Measurements from ENCODE around the gene METTL8.

METTL8 gene

DNA sequence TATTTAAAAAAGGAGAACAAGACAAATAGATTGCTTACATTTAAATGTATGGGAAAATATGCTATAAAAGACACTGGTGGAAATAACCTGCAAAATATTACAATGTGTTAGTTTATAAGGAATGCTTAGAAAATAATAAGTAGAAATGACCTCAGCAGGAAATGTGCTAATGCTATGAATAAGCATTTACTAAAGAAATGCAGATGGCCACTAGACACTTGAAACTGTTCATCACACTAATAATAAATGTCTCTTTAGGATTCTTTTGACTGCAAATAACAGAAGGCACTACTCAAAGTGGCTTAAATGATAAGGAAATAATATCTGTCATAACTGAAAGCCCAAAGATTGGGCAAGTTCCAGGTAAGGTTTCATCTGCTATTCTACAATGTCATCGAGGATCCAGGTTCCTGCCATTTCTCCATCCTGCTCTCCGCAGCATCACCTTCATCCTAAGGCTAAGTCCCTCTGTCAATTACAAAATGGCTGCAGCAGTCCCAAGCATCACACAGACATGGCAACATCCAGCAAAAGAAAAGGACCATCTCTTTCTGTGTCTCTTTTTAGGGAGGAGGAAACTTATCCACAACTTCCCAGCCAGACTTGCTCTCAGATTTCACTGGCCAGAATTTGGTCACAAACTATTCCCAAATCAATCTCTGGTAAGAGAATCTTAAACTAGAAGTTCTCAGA is 21.9 kb downstream of the METTL8 start:
- H3K4me3 ChIP-seq (ENCODE audit: low read length), result no peak overlapping the region

DNA sequence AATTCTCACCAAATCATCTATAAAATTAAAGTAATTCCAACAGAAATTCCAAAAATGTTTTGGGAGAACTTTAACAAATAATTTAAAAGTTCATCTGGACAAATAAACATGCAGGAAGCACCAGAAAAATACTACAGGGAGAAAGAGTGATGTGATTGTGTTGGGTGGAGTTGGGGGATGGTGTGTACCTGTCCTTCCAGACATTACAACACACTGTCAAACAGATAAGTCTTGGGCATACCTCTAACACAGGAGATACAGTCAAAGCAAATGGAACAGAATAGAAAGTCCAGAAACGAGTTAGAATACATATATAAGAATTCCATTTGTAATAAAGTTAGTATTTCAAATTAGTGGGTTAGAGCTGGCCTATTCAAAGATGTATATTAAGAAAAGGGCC is 22.6 kb downstream of the METTL8 start:
- Histone ChIP-seq H3K79me1 (ENCODE audit: low read length) (no peaks in the 10 kb centered on the region), H3K4me3 (ENCODE audit: low read length) (no peak overlapping the region), H3K27ac (ENCODE audit: low read depth, low read length) (no peak overlapping the region), H3K23ac (ENCODE audit: low read length) (no peak overlapping the region), H2AK5ac (ENCODE audit: low read length) (no peak overlapping the region), H2BK5ac (ENCODE audit: low read length) (no peak overlapping the region), H3K56ac (ENCODE audit: low read length) (no peak overlapping the region), H3K36me3 (ENCODE audit: control insufficient read depth, insufficient read depth, low read length) (no peaks in the 10 kb centered on the region), H4K8ac (ENCODE audit: low read depth, low read length) (no peak overlapping the region), H3K18ac (ENCODE audit: low read length) (no peak overlapping the region), H2BK120ac (ENCODE audit: low read depth, low read length) (no peak overlapping the region), H3K4me2 (ENCODE audit: low read length) (no peak overlapping the region), H2BK15ac (replicated peaks; ENCODE audit: low read depth) (no peak overlapping the region), H3K9ac (ENCODE audit: low read length) (no peak overlapping the region), H4K5ac (ENCODE audit: low read length) (no peak overlapping the region), H3K4me1 (ENCODE audit: control insufficient read depth, low read depth, low read length) (peaks cover 3% of the 10 kb centered on the region), H3K79me2 (ENCODE audit: control insufficient read depth, insufficient read depth, low read length) (peaks cover 1% of the 10 kb centered on the region), H3K27me3 (ENCODE audit: insufficient read depth, low read length, poor library complexity) (no peaks in the 10 kb centered on the region), H3K4ac (ENCODE audit: low read depth, low read length) (no peak overlapping the region)
- WGBS (ENCODE audit: extremely low coverage, insufficient coverage, low lambda C conversion rate), result no CpG with 5 or more reads among the region's 1 CpG
- DNase-seq, result no peak

More for the DNA sequence above, 21.9 kb downstream of the METTL8 start:
- Histone ChIP-seq H2BK5ac (ENCODE audit: low read length) (no peak overlapping the region), H3K4ac (ENCODE audit: low read depth, low read length) (no peak overlapping the region), H3K4me2 (ENCODE audit: low read length) (no peak overlapping the region), H3K18ac (ENCODE audit: low read length) (no peak overlapping the region), H4K5ac (ENCODE audit: low read length) (no peak overlapping the region), H4K8ac (ENCODE audit: low read depth, low read length) (no peak overlapping the region), H3K9ac (ENCODE audit: low read length) (no peak overlapping the region), H3K27ac (ENCODE audit: low read depth, low read length) (no peak overlapping the region), H2BK15ac (replicated peaks; ENCODE audit: low read depth) (no peak overlapping the region), H3K23ac (ENCODE audit: low read length) (no peak overlapping the region), H3K27me3 (ENCODE audit: insufficient read depth, low read length, poor library complexity) (no peaks in the 10 kb centered on the region), H3K79me2 (ENCODE audit: control insufficient read depth, insufficient read depth, low read length) (peaks cover 1% of the 10 kb centered on the region), H2AK5ac (ENCODE audit: low read length) (no peak overlapping the region), H3K4me1 (ENCODE audit: control insufficient read depth, low read depth, low read length) (peaks cover 3% of the 10 kb centered on the region), H3K56ac (ENCODE audit: low read length) (no peak overlapping the region), H3K36me3 (ENCODE audit: control insufficient read depth, insufficient read depth, low read length) (no peaks in the 10 kb centered on the region), H2BK120ac (ENCODE audit: low read depth, low read length) (no peak overlapping the region), H3K79me1 (ENCODE audit: low read length) (no peaks in the 10 kb centered on the region)
- WGBS (ENCODE audit: extremely low coverage, insufficient coverage, low lambda C conversion rate), result no CpG with 5 or more reads among the region's 2 CpGs
- DNase-seq, result no peak

DNA sequence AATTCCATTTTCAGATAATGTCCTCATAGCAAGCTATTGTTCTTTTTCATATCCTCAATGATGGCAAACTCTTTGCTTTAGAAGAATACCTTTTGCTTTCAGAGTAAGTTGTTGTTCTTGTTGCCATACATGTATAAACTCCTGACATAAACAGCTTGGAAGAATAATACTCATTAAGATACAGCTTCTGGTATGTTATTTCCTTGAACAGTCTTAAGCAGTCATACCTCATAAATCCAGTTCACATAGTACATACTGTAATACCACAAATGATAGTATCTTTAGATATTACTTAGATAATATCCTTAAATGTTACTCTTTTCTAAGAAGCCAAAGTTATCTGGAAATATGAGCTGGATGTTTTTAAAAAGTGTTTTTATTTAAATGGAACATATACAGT is 23.2 kb downstream of the METTL8 start:
- DNase-seq, result no peak
- Histone ChIP-seq H3K18ac (ENCODE audit: low read length) (no peak overlapping the region), H4K8ac (ENCODE audit: low read depth, low read length) (no peak overlapping the region), H2BK5ac (ENCODE audit: low read length) (no peak overlapping the region), H3K9ac (ENCODE audit: low read length) (no peak overlapping the region), H3K4me1 (ENCODE audit: control insufficient read depth, low read depth, low read length) (peaks cover 3% of the 10 kb centered on the region), H2BK15ac (replicated peaks; ENCODE audit: low read depth) (no peak overlapping the region), H3K27ac (ENCODE audit: low read depth, low read length) (no peak overlapping the region), H3K56ac (ENCODE audit: low read length) (no peak overlapping the region), H4K5ac (ENCODE audit: low read length) (no peak overlapping the region), H3K79me2 (ENCODE audit: control insufficient read depth, insufficient read depth, low read length) (peaks cover 1% of the 10 kb centered on the region), H2AK5ac (ENCODE audit: low read length) (no peak overlapping the region), H2BK120ac (ENCODE audit: low read depth, low read length) (no peak overlapping the region), H3K4ac (ENCODE audit: low read depth, low read length) (no peak overlapping the region), H3K79me1 (ENCODE audit: low read length) (peaks cover 1% of the 10 kb centered on the region), H3K36me3 (ENCODE audit: control insufficient read depth, insufficient read depth, low read length) (no peaks in the 10 kb centered on the region), H3K4me3 (ENCODE audit: low read length) (no peak overlapping the region), H3K4me2 (ENCODE audit: low read length) (no peak overlapping the region), H3K27me3 (ENCODE audit: insufficient read depth, low read length, poor library complexity) (no peaks in the 10 kb centered on the region), H3K23ac (ENCODE audit: low read length) (no peak overlapping the region)

DNA sequence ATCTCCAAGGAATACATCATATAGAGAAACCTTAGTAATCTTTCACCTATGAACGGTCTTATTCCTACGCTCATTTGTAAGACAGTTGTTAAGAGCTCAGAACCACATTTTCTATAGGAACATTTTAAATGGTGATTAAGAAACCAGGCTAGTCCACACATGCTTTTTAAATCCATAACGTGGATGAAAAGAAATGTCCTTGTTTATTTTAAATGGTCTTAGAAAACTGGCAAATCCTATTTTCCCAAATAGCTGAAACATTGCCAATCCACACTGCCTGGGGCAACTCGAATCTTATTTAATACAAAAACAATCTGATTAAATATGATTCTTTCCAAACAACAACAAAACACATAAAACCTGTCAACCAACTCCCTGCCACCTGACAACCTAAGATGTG is 23.7 kb downstream of the METTL8 start:
- no peak for DNase-seq
- Histone ChIP-seq H3K79me1 (ENCODE audit: low read length) (peaks cover 1% of the 10 kb centered on the region), H4K5ac (ENCODE audit: low read length) (no peak overlapping the region), H3K4me3 (ENCODE audit: low read length) (no peak overlapping the region), H3K9ac (ENCODE audit: low read length) (no peak overlapping the region), H2BK120ac (ENCODE audit: low read depth, low read length) (no peak overlapping the region), H3K27me3 (ENCODE audit: insufficient read depth, low read length, poor library complexity) (no peaks in the 10 kb centered on the region), H3K79me2 (ENCODE audit: control insufficient read depth, insufficient read depth, low read length) (peaks cover 1% of the 10 kb centered on the region), H3K4me2 (ENCODE audit: low read length) (no peak overlapping the region), H3K4me1 (ENCODE audit: control insufficient read depth, low read depth, low read length) (peaks cover 3% of the 10 kb centered on the region), H4K8ac (ENCODE audit: low read depth, low read length) (no peak overlapping the region), H2BK15ac (replicated peaks; ENCODE audit: low read depth) (no peak overlapping the region), H3K27ac (ENCODE audit: low read depth, low read length) (no peak overlapping the region), H3K56ac (ENCODE audit: low read length) (no peak overlapping the region), H3K18ac (ENCODE audit: low read length) (no peak overlapping the region), H2AK5ac (ENCODE audit: low read length) (no peak overlapping the region), H3K36me3 (ENCODE audit: control insufficient read depth, insufficient read depth, low read length) (no peaks in the 10 kb centered on the region), H2BK5ac (ENCODE audit: low read length) (no peak overlapping the region), H3K23ac (ENCODE audit: low read length) (no peak overlapping the region), H3K4ac (ENCODE audit: low read depth, low read length) (no peak overlapping the region)
- no CpG with 5 or more reads among the region's 4 CpGs for WGBS (ENCODE audit: extremely low coverage, insufficient coverage, low lambda C conversion rate)

DNA sequence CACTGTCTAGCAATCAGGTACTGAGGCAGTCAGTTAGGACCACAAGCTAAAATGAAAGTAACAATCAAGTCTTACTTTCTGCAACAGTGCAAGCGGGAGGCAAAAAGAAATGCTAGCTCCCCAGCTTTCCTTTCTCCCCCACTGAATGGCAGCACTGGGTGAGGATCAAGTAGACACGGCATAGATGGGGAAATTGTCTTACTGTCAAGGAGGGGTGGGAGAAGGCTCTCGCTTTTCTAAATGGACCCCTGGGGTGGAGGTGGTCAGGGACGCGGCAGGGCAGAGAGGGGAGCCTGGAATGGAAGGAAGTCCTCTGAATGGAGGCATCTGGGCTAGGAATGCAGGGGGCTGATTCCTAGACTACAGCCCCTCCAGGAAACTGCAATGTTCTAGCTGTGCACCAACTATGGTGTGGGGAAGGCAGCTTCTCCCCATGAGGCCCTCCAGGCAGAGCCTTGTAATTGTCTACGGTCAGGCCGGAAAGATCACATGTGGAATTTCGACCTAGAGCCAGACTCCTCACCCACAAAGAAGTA is 24.3 kb downstream of the METTL8 start:
- Histone ChIP-seq H3K27me3 (ENCODE audit: insufficient read depth, low read length, poor library complexity) (no peaks in the 10 kb centered on the region), H3K4ac (ENCODE audit: low read depth, low read length) (no peak overlapping the region), H2AK5ac (ENCODE audit: low read length) (no peak overlapping the region), H3K79me2 (ENCODE audit: control insufficient read depth, insufficient read depth, low read length) (peaks cover 3% of the 10 kb centered on the region), H3K9ac (ENCODE audit: low read length) (no peak overlapping the region), H3K4me1 (ENCODE audit: control insufficient read depth, low read depth, low read length) (peaks cover 3% of the 10 kb centered on the region), H2BK15ac (replicated peaks; ENCODE audit: low read depth) (no peak overlapping the region), H3K27ac (ENCODE audit: low read depth, low read length) (peak overlapping the region; percentile 20), H4K8ac (ENCODE audit: low read depth, low read length) (no peak overlapping the region), H4K5ac (ENCODE audit: low read length) (no peak overlapping the region), H3K18ac (ENCODE audit: low read length) (peak overlapping the region; percentile 46), H2BK5ac (ENCODE audit: low read length) (no peak overlapping the region), H2BK120ac (ENCODE audit: low read depth, low read length) (no peak overlapping the region), H3K79me1 (ENCODE audit: low read length) (peaks cover 3% of the 10 kb centered on the region), H3K4me2 (ENCODE audit: low read length) (no peak overlapping the region), H3K36me3 (ENCODE audit: control insufficient read depth, insufficient read depth, low read length) (no peaks in the 10 kb centered on the region), H3K56ac (ENCODE audit: low read length) (peak overlapping the region; percentile 25), H3K23ac (ENCODE audit: low read length) (no peak overlapping the region), H3K4me3 (ENCODE audit: low read length) (no peak overlapping the region)
- peak; percentile 75 for DNase-seq
- WGBS (ENCODE audit: extremely low coverage, insufficient coverage, low lambda C conversion rate), result no CpG with 5 or more reads among the region's 8 CpGs

DNA sequence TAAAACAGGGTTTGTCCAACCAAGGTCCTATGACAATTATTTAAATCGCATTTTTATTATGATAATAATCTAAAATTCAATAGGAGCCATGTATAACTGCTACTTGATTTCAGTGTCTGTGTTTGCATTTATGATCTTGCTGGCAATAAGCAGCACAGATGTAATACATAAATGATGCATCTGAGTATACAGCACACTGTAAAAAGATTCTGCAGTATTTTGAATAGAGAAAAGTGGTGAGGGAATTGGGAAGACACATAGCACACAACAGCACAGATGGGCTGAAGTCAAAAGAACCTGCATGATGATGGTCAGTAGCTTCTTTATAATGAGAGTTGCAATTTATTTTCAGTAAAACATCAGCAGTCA is 26.1 kb downstream of the METTL8 start:
- H3K4me2 ChIP-seq (ENCODE audit: low read length), result no peak overlapping the region
- H3K4me1 ChIP-seq (ENCODE audit: control insufficient read depth, low read depth, low read length), result peaks cover 3% of the 10 kb centered on the region
- no peak for DNase-seq
- H3K79me2 ChIP-seq (ENCODE audit: control insufficient read depth, insufficient read depth, low read length), result peaks cover 3% of the 10 kb centered on the region
- H2BK120ac ChIP-seq (ENCODE audit: low read depth, low read length), result no peak overlapping the region
- H3K27ac ChIP-seq (ENCODE audit: low read depth, low read length), result no peak overlapping the region
- H4K8ac ChIP-seq (ENCODE audit: low read depth, low read length), result no peak overlapping the region
- no peak overlapping the region for H3K4me3 ChIP-seq (ENCODE audit: low read length)
- no peak overlapping the region for H3K9ac ChIP-seq (ENCODE audit: low read length)
- no peak overlapping the region for H2BK15ac ChIP-seq (replicated peaks; ENCODE audit: low read depth)
- H3K79me1 ChIP-seq (ENCODE audit: low read length), result peaks cover 4% of the 10 kb centered on the region
- no peak overlapping the region for H2BK5ac ChIP-seq (ENCODE audit: low read length)
- no peak overlapping the region for H3K18ac ChIP-seq (ENCODE audit: low read length)
- no CpG with 5 or more reads among the region's 1 CpG for whole genome bisulfite sequencing (ENCODE audit: extremely low coverage, insufficient coverage, low lambda C conversion rate)
- H3K4ac ChIP-seq (ENCODE audit: low read depth, low read length), result no peak overlapping the region
- no peak overlapping the region for H3K23ac ChIP-seq (ENCODE audit: low read length)
- H3K36me3 ChIP-seq (ENCODE audit: control insufficient read depth, insufficient read depth, low read length), result no peaks in the 10 kb centered on the region
- no peak overlapping the region for H2AK5ac ChIP-seq (ENCODE audit: low read length)
- H3K56ac ChIP-seq (ENCODE audit: low read length), result no peak overlapping the region
- H3K27me3 ChIP-seq (ENCODE audit: insufficient read depth, low read length, poor library complexity), result no peaks in the 10 kb centered on the region
- no peak overlapping the region for H4K5ac ChIP-seq (ENCODE audit: low read length)

All from mesendoderm (in vitro differentiated cells).